Tibial nerve (tissue), 3 donors: ENCODE data around the gene MBD3L2B.

Source experiments
- CTCF ChIP-seq, 5 experiments: fragments of 200-600 bp in 3 of 5; fragments of 450-650 bp in 2 of 5; sonication (generic) in 3 of 5; IDR thresholded peaks; one replicate each; pipeline ENCODE4 v1.5.1; 2016 to 2019; ENCODE audit warnings: antibody characterized with exemption in 5 of 5, mild to moderate bottlenecking in 3 of 5, moderate library complexity in 2 of 5
- POLR2A ChIP-seq, 2 donors: fragments of 450-650 bp; IDR thresholded peaks; one replicate each; pipeline ENCODE4 v1.6.1; 2017; ENCODE audit warnings: antibody characterized with exemption in 2 of 2, mild to moderate bottlenecking in 2 of 2, moderate library complexity in 2 of 2

DNA sequence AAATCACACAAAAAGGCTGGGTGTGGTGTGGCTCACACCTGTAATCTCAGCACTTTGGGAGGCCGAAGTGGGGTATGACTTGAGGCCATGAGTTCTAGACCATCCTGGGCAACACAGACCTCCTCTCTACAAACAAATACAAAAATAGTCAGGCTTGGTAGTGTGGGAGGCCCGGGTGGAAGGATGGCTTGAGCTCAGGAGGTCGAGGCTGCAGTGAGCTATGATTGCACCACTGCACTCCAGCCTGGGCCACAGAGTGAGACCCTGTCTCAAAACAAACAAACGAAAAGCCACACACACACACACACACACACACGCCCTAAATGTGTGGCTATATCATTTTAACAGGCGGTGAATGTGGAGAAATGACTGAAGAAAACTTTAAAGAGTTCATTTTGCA is 47.4 kb upstream of the MBD3L2B start:
- TF ChIP-seq CTCF (IDR thresholded peaks at IDR 0.05), result no peak
- TF ChIP-seq POLR2A (IDR thresholded peaks at IDR 0.05), result no peak
